Common myeloid progenitor, CD34-positive (primary cell): Measurements from ENCODE around the gene ZNF524.

Source experiments
- CTCF ChIA-PET: fragments of 350-600 bp; sonication (Branson Sonifier 250); formaldehyde crosslinking; loops from one replicate; lab custom pipeline; 2021; ENCODE audit warnings: antibody characterized with exemption; lab: Charles Lee
- POLR2A ChIA-PET: fragments of 350-600 bp; sonication (Branson Sonifier 250); formaldehyde crosslinking; loops from one replicate; lab custom pipeline; 2021; ENCODE audit warnings: antibody characterized with exemption; lab: Charles Lee
- DNase-seq, 3 donors: peaks; one replicate each; pipeline versions ENCODE4 v3.0.0 to v3.0.0-alpha.2; 2013
- H3K27ac ChIP-seq, 2 experiments: 1 replicate in 1 of 2; 2 replicates in 1 of 2; pipeline ENCODE4 v1.7.0; 2013; ENCODE audit warnings: inconsistent platforms in 2 of 2, low read length in 2 of 2, mild to moderate bottlenecking in 2 of 2, low read depth in 1 of 2, moderate library complexity in 1 of 2; ENCODE audit not compliant: severe bottlenecking in 2 of 2, insufficient read depth in 1 of 2, poor library complexity in 1 of 2
- H3K27me3 ChIP-seq, 5 experiments: replicated peaks in 2 of 5; 1 replicate in 3 of 5; 2 replicates in 2 of 5; pipeline versions ENCODE4 v1.6.1 to v1.7.0; 2013; ENCODE audit warnings: low read length in 4 of 5, mild to moderate bottlenecking in 2 of 5, moderate library complexity in 2 of 5, inconsistent platforms in 1 of 5; ENCODE audit not compliant: insufficient read depth in 5 of 5, control insufficient read depth in 4 of 5
- H3K36me3 ChIP-seq, 4 experiments: 1 replicate in 2 of 4; 2 replicates in 2 of 4; pipeline versions ENCODE4 v1.6.1 to v1.7.0; 2013; ENCODE audit warnings: low read length in 3 of 4, control low read depth in 1 of 4, mild to moderate bottlenecking in 1 of 4; ENCODE audit not compliant: control insufficient read depth in 4 of 4, insufficient read depth in 4 of 4
- H3K4me1 ChIP-seq, 4 experiments: 1 replicate in 3 of 4; 2 replicates in 1 of 4; pipeline versions ENCODE4 v1.6.1 to v1.7.1; 2013; ENCODE audit warnings: low read length in 3 of 4, mild to moderate bottlenecking in 3 of 4, control low read depth in 1 of 4, inconsistent platforms in 1 of 4, moderate library complexity in 1 of 4; ENCODE audit not compliant: control insufficient read depth in 4 of 4, insufficient read depth in 4 of 4; ENCODE audit errors: control extremely low read depth in 1 of 4
- H3K4me3 ChIP-seq, 7 experiments: 1 replicate in 4 of 7; 2 replicates in 3 of 7; pipeline versions ENCODE4 v1.5.1 to v1.7.0; 2013; ENCODE audit warnings: mild to moderate bottlenecking in 7 of 7, low read length in 6 of 7, moderate library complexity in 6 of 7, inconsistent platforms in 2 of 7, low read depth in 2 of 7, control low read depth in 1 of 7; ENCODE audit not compliant: insufficient read depth in 4 of 7, control insufficient read depth in 1 of 7; ENCODE audit errors: extremely low read depth in 1 of 7
- H3K9me3 ChIP-seq, 5 experiments: 1 replicate in 4 of 5; 2 replicates in 1 of 5; pipeline versions ENCODE4 v1.6.1 to v1.7.1; 2013; ENCODE audit warnings: low read length in 4 of 5, mild to moderate bottlenecking in 2 of 5, inconsistent platforms in 1 of 5, low read depth in 1 of 5, moderate library complexity in 1 of 5; ENCODE audit not compliant: control insufficient read depth in 4 of 5, insufficient read depth in 2 of 5; ENCODE audit errors: control extremely low read depth in 1 of 5
- WGBS: methylation state at CpG from one replicate; pipeline ENCODE4 v1.1.5; 2013; ENCODE audit not compliant: insufficient coverage; 5-methylcytosine and 5-hydroxymethylcytosine counted together

ZNF524 gene

GRCh38 chr19:55638864-55639359, 38.8 kb downstream of the ZNF524 start:
- peaks cover 5 to 62% (median 59%) of the 10 kb centered on the region in 4 experiments for H3K4me1 ChIP-seq

DNA sequence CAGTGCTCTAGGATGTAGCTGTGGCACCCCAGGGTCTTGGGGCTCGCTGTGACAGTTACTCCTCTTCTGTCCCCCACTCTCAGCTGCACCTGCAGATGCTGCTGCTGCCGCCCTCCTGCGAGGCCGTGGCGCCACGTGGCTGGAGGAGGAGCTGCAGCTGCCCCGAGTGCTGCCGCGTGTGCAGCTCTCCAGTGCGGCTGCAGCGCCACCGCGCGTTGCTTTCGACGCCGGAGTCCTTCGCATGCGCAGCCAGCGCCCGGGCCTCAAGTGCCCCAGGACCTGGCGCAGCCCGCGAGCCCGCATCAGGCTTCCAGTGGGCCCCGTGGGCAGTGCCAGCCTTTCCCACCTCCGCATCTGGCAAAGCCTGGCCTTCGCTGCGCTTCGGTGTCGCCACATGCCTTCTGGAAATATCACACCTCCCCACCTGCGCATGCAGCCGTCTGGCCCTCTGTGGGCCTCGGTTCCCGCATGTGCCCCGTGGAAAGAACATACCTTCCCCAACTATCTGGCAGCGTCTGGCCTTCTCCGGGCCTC, 40.0 kb downstream of the ZNF524 start:
- no peaks in the 10 kb centered on the region for H3K27me3 ChIP-seq
- DNase-seq, result peak; percentile 85 to 91 (median 89)
- peaks cover 0 to 8% (median 7%) of the 10 kb centered on the region in 4 experiments for H3K36me3 ChIP-seq
- peak overlapping the region in 6 of 7 experiments; percentile 17 to 96 (median 80) for H3K4me3 ChIP-seq
- H3K4me1 ChIP-seq, result peaks cover 5 to 66% (median 61%) of the 10 kb centered on the region in 4 experiments
- 27% methylated on average over 34 of the region's 38 CpGs for WGBS
- H3K27ac ChIP-seq, result peak overlapping the region in 1 of 2 experiments; percentile 74
- CTCF ChIA-PET, result interaction anchor here (1.0 to 12.5 kb wide), 3 partner anchors 6 to 13 kb away, joined by 4 to 128 read pairs (median 5); partner anchors contain the start of genes CCDC106 and ZNF581
- H3K9me3 ChIP-seq, result no peaks in the 10 kb centered on the region
- POLR2A ChIA-PET, result interaction anchor here (1.1 kb wide), 1 partner anchor 14 kb away, joined by 4 read pairs; the partner anchor contains the start of gene U2AF2

More at GRCh38 chr19:55638864-55639359, 38.8 kb downstream of the ZNF524 start:
- WGBS, result 79% methylated on average over 3 of the region's 6 CpGs
- no peak overlapping the region for H3K4me3 ChIP-seq
- H3K36me3 ChIP-seq, result peaks cover 0 to 3% (median 0%) of the 10 kb centered on the region in 4 experiments
- no peaks in the 10 kb centered on the region for H3K27me3 ChIP-seq
- H3K27ac ChIP-seq, result no peak overlapping the region
- CTCF ChIA-PET, result interaction anchor here (0.9 to 12.5 kb wide), 5 partner anchors 7 to 40 kb away, joined by 3 to 128 read pairs (median 5); partner anchors contain the start of genes CCDC106, FIZ1, ZNF581 and ZNF784
- DNase-seq, result peak; percentile 83 to 87 (median 86)
- POLR2A ChIA-PET, result interaction anchor here (0.6 to 1.5 kb wide), 2 partner anchors 9 to 14 kb away, joined by 3 read pairs; partner anchors contain the start of gene CCDC106
- no peaks in the 10 kb centered on the region for H3K9me3 ChIP-seq

GRCh38 chr19:55640577-55641425, 40.7 kb downstream of the ZNF524 start, which contains the start of gene ZNF580:
TSS of gene ZNF580 (plus strand) at chr19:55641002. CDS start at chr19:55642509, 1,507 bp downstream.
- Histone ChIP-seq H3K27ac (peak within 1 kb of the TSS in 1 of 2 experiments; percentile 74), H3K36me3 (peaks cover 0 to 15% (median 12%) of the 10 kb centered on the region in 4 experiments), H3K27me3 (no peaks in the 10 kb centered on the region), H3K9me3 (no peaks in the 10 kb centered on the region), H3K4me3 (peak within 1 kb of the TSS; percentile 52 to 96 (median 76)), H3K4me1 (peaks cover 5 to 61% (median 54%) of the 10 kb centered on the region in 4 experiments)
- ChIA-PET CTCF (interaction anchor here (1.0 to 1.1 kb wide), 2 partner anchors 9 to 14 kb away, joined by 4 to 5 read pairs; no protein-coding TSS in a partner anchor), POLR2A (interaction anchor here (1.1 kb wide), 1 partner anchor 14 kb away, joined by 4 read pairs; the partner anchor contains the start of gene U2AF2)
- under 1% methylated on average over 68 of the region's 89 CpGs for WGBS
- DNase-seq, result peak in 2 of 3 donors; percentile 52 to 60

- peak in 2 of 3 donors; percentile 33 to 51 for DNase-seq
- WGBS, result 0% methylated on average over 24 of the region's 25 CpGs
- H3K36me3 ChIP-seq, result peaks cover 0 to 15% (median 12%) of the 10 kb centered on the region in 4 experiments
- peaks cover 5 to 53% (median 47%) of the 10 kb centered on the region in 4 experiments for H3K4me1 ChIP-seq
- no peaks in the 10 kb centered on the region for H3K27me3 ChIP-seq
- H3K27ac ChIP-seq, result peak overlapping the region in 1 of 2 experiments; percentile 74
- ChIA-PET POLR2A (interaction anchor here (1.0 kb wide), 1 partner anchor 13 kb away, joined by 4 read pairs; the partner anchor contains the start of gene U2AF2), CTCF (interaction anchor here (1.0 to 9.2 kb wide), 3 partner anchors 7 to 21 kb away, joined by 3 to 128 read pairs (median 3); partner anchors contain the start of gene ZNF784)
- peak overlapping the region; percentile 52 to 96 (median 76) for H3K4me3 ChIP-seq
- H3K9me3 ChIP-seq, result no peaks in the 10 kb centered on the region
These were observed 41.5 kb downstream of the ZNF524 start for GRCh38 chr19:55641426-55642152.

DNA sequence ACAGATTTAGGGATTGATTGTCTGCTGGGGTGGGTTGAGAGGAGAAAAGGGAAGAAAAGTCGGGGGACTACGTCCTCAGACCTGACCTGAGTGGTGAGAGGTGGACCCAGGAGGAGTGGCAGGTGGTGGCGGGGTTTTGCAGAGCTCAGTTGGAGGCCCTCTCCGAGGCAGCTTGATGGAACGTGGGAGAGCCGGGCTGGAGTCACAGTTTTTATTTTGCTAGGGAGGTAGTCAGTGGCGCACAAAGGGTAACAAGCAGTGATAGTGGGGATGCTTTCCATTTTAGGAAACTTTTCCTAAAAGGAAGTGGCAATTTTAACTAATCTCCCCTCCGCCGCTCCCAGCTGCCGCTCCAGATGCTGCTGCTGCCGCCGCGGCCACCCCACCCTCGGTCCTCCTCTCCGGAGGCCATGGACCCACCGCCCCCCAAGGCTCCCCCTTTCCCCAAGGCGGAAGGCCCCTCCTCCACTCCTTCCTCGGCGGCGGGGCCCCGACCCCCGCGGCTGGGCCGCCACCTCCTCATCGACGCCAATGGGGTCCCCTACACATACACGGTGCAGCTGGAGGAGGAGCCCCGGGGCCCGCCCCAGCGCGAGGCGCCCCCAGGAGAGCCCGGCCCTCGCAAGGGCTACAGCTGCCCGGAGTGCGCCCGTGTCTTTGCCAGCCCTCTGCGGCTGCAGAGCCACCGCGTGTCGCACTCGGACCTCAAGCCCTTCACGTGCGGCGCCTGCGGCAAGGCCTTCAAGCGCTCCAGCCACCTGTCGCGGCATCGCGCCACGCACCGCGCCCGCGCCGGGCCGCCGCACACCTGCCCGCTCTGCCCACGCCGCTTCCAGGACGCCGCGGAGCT, 42.3 kb downstream of the ZNF524 start:
- ChIA-PET POLR2A (interaction anchor here (1.0 kb wide), 1 partner anchor 12 kb away, joined by 4 read pairs; the partner anchor contains the start of gene U2AF2), CTCF (interaction anchor here (1.0 to 9.2 kb wide), 4 partner anchors 8 to 22 kb away, joined by 3 to 128 read pairs (median 6); partner anchors contain the start of genes U2AF2 and ZNF784)
- peaks cover 5 to 57% (median 47%) of the 10 kb centered on the region in 4 experiments for H3K4me1 ChIP-seq
- no peak for DNase-seq
- H3K27me3 ChIP-seq, result no peaks in the 10 kb centered on the region
- H3K27ac ChIP-seq, result peak overlapping the region in 1 of 2 experiments; percentile 86
- peak overlapping the region in 6 of 7 experiments; percentile 64 to 96 (median 80) for H3K4me3 ChIP-seq
- no peaks in the 10 kb centered on the region for H3K9me3 ChIP-seq
- WGBS, result 2% methylated on average over 46 of the region's 65 CpGs
- peaks cover 0 to 15% (median 12%) of the 10 kb centered on the region in 4 experiments for H3K36me3 ChIP-seq
